HCT116 (cell line): ENCODE data around the gene KIAA1671.

Experiments used
- ELF1 ChIP-seq: IDR thresholded peaks from 2 replicates; pipeline ENCODE4 v1.6.1; 2012; ENCODE audit warnings: low read depth, borderline replicate concordance
- EZH2 ChIP-seq: fragments of 200-600 bp; sonication (generic); IDR thresholded peaks from 2 replicates; pipeline ENCODE4 v1.6.1; 2017; ENCODE audit warnings: antibody characterized with exemption, mixed run types
- POLR2A ChIP-seq: IDR thresholded peaks from 2 replicates; pipeline ENCODE4 v1.7.0; 2011; ENCODE audit warnings: borderline replicate concordance; ENCODE audit not compliant: insufficient read depth, insufficient read length; ENCODE audit errors: extremely low read depth
- POLR2AphosphoS5 ChIP-seq: IDR thresholded peaks from 2 replicates; pipeline ENCODE4 v1.6.1; 2011; ENCODE audit warnings: mild to moderate bottlenecking, low read depth, low read length, moderate library complexity
- RAD21 ChIP-seq: IDR thresholded peaks from 2 replicates; pipeline ENCODE4 v1.6.1; 2012; ENCODE audit warnings: low read depth, mild to moderate bottlenecking
- SIN3A ChIP-seq: IDR thresholded peaks from 2 replicates; pipeline ENCODE4 v1.6.1; 2012; ENCODE audit warnings: low read depth
- SP1 ChIP-seq: IDR thresholded peaks from 2 replicates; pipeline ENCODE4 v1.6.1; 2012; ENCODE audit warnings: low read depth
- YY1 ChIP-seq: IDR thresholded peaks from 2 replicates; pipeline ENCODE4 v1.6.1; 2011; ENCODE audit warnings: low read length, low read depth, moderate library complexity, mild to moderate bottlenecking; ENCODE audit not compliant: insufficient replicate concordance; ENCODE audit errors: extremely low read depth
- ZFX ChIP-seq: fragments of 450-650 bp; IDR thresholded peaks from 2 replicates; pipeline ENCODE4 v1.6.1; 2017
- ZNF274 ChIP-seq: fragments of 200-500 bp; sonication (Bioruptor generic); IDR thresholded peaks from 2 replicates; pipeline ENCODE4 v1.6.1; 2014; ENCODE audit warnings: mild to moderate bottlenecking, low read depth, low read length, inconsistent platforms
- TF ChIP-seq, protein P1 (sequence below), 3 experiments: fragments of 200-600 bp in 1 of 3; sonication (generic) in 1 of 3; IDR thresholded peaks in 2 of 3; conservative IDR thresholded peaks in 1 of 3; 2 replicates each; pipeline ENCODE4 v1.5.1; 2012 to 2017; ENCODE audit warnings: low read depth in 2 of 3, low read length in 2 of 3, antibody characterized with exemption in 1 of 3, borderline replicate concordance in 1 of 3, control low read depth in 1 of 3, mild to moderate bottlenecking in 1 of 3, mixed read lengths in 1 of 3, mixed run types in 1 of 3, moderate library complexity in 1 of 3; ENCODE audit not compliant: insufficient read depth in 1 of 3
- TF ChIP-seq, protein P2 (sequence below): IDR thresholded peaks from 2 replicates; pipeline ENCODE4 v1.6.1; 2012
- TF ChIP-seq, protein P3 (sequence below): IDR thresholded peaks from 2 replicates; pipeline ENCODE4 v1.6.1; 2012; ENCODE audit warnings: low read depth

DNA sequence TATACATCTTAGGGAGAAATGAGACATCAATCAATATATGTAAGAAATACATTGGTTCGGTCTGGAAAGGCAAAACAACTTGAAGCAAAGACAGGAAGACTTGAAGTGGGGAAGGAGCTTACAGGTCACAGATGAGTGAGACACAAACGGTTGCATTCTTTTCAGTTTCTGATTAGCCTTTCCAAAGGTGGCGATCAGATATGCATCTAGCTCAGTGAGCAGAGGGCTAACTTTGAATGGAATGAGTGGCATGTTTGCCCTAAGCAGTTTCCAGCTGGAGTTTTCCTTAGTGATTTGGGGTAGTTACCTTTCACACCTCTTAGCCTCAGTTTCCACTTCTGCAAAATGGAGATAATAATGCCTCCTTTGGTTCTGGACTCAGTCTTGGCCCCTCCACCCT, 21.8 kb upstream of the KIAA1671 start:
- TF ChIP-seq EZH2 (no peak), ZFX (no peak), SP1 (no peak), POLR2AphosphoS5 (no peak), YY1 (no peak), POLR2A (no peak), ELF1 (no peak), SIN3A (no peak), RAD21 (no peak), ZNF274 (no peak)
- TF ChIP-seq, protein P1, sequence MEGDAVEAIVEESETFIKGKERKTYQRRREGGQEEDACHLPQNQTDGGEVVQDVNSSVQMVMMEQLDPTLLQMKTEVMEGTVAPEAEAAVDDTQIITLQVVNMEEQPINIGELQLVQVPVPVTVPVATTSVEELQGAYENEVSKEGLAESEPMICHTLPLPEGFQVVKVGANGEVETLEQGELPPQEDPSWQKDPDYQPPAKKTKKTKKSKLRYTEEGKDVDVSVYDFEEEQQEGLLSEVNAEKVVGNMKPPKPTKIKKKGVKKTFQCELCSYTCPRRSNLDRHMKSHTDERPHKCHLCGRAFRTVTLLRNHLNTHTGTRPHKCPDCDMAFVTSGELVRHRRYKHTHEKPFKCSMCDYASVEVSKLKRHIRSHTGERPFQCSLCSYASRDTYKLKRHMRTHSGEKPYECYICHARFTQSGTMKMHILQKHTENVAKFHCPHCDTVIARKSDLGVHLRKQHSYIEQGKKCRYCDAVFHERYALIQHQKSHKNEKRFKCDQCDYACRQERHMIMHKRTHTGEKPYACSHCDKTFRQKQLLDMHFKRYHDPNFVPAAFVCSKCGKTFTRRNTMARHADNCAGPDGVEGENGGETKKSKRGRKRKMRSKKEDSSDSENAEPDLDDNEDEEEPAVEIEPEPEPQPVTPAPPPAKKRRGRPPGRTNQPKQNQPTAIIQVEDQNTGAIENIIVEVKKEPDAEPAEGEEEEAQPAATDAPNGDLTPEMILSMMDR (IDR thresholded peaks at IDR 0.05 in 2 of 3, conservative IDR thresholded peaks at IDR 0.05 in 1 of 3; ENCODE audit: borderline replicate concordance in 1 of 3, insufficient read depth in 1 of 3, low read depth in 2 of 3, low read length in 2 of 3) = no peak
- TF ChIP-seq, protein P2, sequence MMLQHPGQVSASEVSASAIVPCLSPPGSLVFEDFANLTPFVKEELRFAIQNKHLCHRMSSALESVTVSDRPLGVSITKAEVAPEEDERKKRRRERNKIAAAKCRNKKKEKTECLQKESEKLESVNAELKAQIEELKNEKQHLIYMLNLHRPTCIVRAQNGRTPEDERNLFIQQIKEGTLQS = no peak
- TF ChIP-seq, protein P3, sequence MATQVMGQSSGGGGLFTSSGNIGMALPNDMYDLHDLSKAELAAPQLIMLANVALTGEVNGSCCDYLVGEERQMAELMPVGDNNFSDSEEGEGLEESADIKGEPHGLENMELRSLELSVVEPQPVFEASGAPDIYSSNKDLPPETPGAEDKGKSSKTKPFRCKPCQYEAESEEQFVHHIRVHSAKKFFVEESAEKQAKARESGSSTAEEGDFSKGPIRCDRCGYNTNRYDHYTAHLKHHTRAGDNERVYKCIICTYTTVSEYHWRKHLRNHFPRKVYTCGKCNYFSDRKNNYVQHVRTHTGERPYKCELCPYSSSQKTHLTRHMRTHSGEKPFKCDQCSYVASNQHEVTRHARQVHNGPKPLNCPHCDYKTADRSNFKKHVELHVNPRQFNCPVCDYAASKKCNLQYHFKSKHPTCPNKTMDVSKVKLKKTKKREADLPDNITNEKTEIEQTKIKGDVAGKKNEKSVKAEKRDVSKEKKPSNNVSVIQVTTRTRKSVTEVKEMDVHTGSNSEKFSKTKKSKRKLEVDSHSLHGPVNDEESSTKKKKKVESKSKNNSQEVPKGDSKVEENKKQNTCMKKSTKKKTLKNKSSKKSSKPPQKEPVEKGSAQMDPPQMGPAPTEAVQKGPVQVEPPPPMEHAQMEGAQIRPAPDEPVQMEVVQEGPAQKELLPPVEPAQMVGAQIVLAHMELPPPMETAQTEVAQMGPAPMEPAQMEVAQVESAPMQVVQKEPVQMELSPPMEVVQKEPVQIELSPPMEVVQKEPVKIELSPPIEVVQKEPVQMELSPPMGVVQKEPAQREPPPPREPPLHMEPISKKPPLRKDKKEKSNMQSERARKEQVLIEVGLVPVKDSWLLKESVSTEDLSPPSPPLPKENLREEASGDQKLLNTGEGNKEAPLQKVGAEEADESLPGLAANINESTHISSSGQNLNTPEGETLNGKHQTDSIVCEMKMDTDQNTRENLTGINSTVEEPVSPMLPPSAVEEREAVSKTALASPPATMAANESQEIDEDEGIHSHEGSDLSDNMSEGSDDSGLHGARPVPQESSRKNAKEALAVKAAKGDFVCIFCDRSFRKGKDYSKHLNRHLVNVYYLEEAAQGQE = no peak
